Activated CD4-positive, alpha-beta T cell treated with anti-CD3 and anti-CD28 coated beads for 1 hour (primary cell): ENCODE data around the gene CBR3.
"Not testable (repeated sequence)": the region's sequence is repeated elsewhere in the genome, so short reads cannot be mapped to it uniquely, and the experiment has no call there.

Experiments
- DNase-seq: peaks from one replicate; pipeline ENCODE4 v3.0.0-alpha.2; 2020

Gene CBR3

GRCh38 chr21:36134803-36135390 lies at the start of gene CBR3:
Gene CBR3 (plus strand): TSS chr21:36135079. CDS start chr21:36135193, 114 bp downstream.
- peak; percentile 41 for DNase-seq

- no peak for DNase-seq
These were observed 47.3 kb upstream of the CBR3 start for GRCh38 chr21:36087362-36088138.

- no peak for DNase-seq
These were observed 44.9 kb upstream of the CBR3 start for GRCh38 chr21:36089946-36090345.

GRCh38 chr21:36092681-36093080 lies 42.2 kb upstream of the CBR3 start:
- DNase-seq: no peak

- no peak for DNase-seq
These were observed 41.4 kb upstream of the CBR3 start for GRCh38 chr21:36093512-36093911.

- no peak for DNase-seq
These were observed 38.2 kb upstream of the CBR3 start for GRCh38 chr21:36096398-36097290.

- DNase-seq: no peak
These were observed 37.3 kb upstream of the CBR3 start for GRCh38 chr21:36097427-36098181.

GRCh38 chr21:36098182-36098532 lies 36.7 kb upstream of the CBR3 start:
- no peak for DNase-seq

- no peak for DNase-seq
These were observed 35.9 kb upstream of the CBR3 start for GRCh38 chr21:36099000-36099399.

GRCh38 chr21:36099695-36100211 lies 35.1 kb upstream of the CBR3 start:
- not testable (repeated sequence) for DNase-seq

GRCh38 chr21:36100971-36101641 lies 33.8 kb upstream of the CBR3 start:
- no peak for DNase-seq

GRCh38 chr21:36103434-36103833 lies 31.4 kb upstream of the CBR3 start:
- DNase-seq: no peak

GRCh38 chr21:36104317-36105300 lies 30.3 kb upstream of the CBR3 start:
- peak; percentile 36 for DNase-seq

GRCh38 chr21:36105327-36105842 lies 29.5 kb upstream of the CBR3 start:
- no peak for DNase-seq

GRCh38 chr21:36109868-36110267 lies 25.0 kb upstream of the CBR3 start:
- DNase-seq: no peak

GRCh38 chr21:36111238-36111637 lies 23.6 kb upstream of the CBR3 start:
- DNase-seq: no peak

GRCh38 chr21:36113647-36114428 lies 21.0 kb upstream of the CBR3 start:
- DNase-seq: peak; percentile 34

- no peak for DNase-seq
These were observed 19.6 kb upstream of the CBR3 start for GRCh38 chr21:36115138-36115730.

GRCh38 chr21:36117286-36117741 lies 17.6 kb upstream of the CBR3 start:
- DNase-seq: no peak
